Upper lobe of right lung (tissue), 1 donor: ENCODE data around the gene TIGD6. TPM values are rescaled to one million over a fixed set of nuclear protein-coding genes. Genes with fewer than 3 reads are reported as not detected.

Experiments
- ATAC-seq: fragments of 200-7000 bp; cut with Tn5 transposase; one replicate; pipeline ENCODE4 v1.9.1; 2020; ENCODE audit warnings: mild to moderate bottlenecking, moderate library complexity
- DNase-seq: peaks from one replicate; pipeline ENCODE4 v3.0.0-alpha.2; 2020
- H3K27ac ChIP-seq: fragments of 200-600 bp; one replicate; pipeline ENCODE4 v1.8.0; 2022
- H3K27me3 ChIP-seq: fragments of 200-600 bp; one replicate; pipeline ENCODE4 v1.8.0; 2022; ENCODE audit warnings: mild to moderate bottlenecking
- H3K36me3 ChIP-seq: fragments of 200-600 bp; one replicate; pipeline ENCODE4 v1.8.0; 2022
- H3K4me1 ChIP-seq: fragments of 200-600 bp; one replicate; pipeline ENCODE4 v1.8.0; 2022
- H3K4me3 ChIP-seq: fragments of 200-600 bp; one replicate; pipeline ENCODE4 v1.8.0; 2022; ENCODE audit warnings: mild to moderate bottlenecking
- H3K9me3 ChIP-seq: fragments of 200-600 bp; one replicate; pipeline ENCODE4 v1.8.0; 2022
- intact Hi-C: fragments of 100-400 bp; cut with DNase I; formaldehyde crosslinking; loops from one replicate; pipeline ENCODE4 v1.11.0; 2022
- total RNA-seq: library from RNA; stranded (reverse); fragmentation: NEBNext Ultra II Directional; extraction: Animal tissue kit (Norgen Biotek cat#: 25700); gene quantifications from one replicate; pipeline ENCODE4 v1.2.1, GENCODE V29; 2021
- TF ChIP-seq, protein P1 (sequence below): fragments of 200-600 bp; IDR thresholded peaks from one replicate; pipeline ENCODE4 v1.8.0; 2022; ENCODE audit warnings: antibody characterized with exemption
- donor health status: DM: no; HTN: yes; CAD: no; lungs with severe emphysema.

Gene TIGD6
- total RNA-seq, 1 donor from 2014 or later: 4.0 TPM

- TF ChIP-seq, protein P1, sequence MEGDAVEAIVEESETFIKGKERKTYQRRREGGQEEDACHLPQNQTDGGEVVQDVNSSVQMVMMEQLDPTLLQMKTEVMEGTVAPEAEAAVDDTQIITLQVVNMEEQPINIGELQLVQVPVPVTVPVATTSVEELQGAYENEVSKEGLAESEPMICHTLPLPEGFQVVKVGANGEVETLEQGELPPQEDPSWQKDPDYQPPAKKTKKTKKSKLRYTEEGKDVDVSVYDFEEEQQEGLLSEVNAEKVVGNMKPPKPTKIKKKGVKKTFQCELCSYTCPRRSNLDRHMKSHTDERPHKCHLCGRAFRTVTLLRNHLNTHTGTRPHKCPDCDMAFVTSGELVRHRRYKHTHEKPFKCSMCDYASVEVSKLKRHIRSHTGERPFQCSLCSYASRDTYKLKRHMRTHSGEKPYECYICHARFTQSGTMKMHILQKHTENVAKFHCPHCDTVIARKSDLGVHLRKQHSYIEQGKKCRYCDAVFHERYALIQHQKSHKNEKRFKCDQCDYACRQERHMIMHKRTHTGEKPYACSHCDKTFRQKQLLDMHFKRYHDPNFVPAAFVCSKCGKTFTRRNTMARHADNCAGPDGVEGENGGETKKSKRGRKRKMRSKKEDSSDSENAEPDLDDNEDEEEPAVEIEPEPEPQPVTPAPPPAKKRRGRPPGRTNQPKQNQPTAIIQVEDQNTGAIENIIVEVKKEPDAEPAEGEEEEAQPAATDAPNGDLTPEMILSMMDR: no peak
- no peak overlapping the region for H3K27ac ChIP-seq
- H3K27me3 ChIP-seq: no peaks in the 10 kb centered on the region
- H3K4me3 ChIP-seq: no peak overlapping the region
- intact Hi-C loops: no loop called here
- ATAC-seq (no peak), DNase-seq (no peak)
- no peaks in the 10 kb centered on the region for H3K4me1 ChIP-seq
- H3K9me3 ChIP-seq: no peaks in the 10 kb centered on the region
- peaks cover 30% of the 10 kb centered on the region for H3K36me3 ChIP-seq
Measured at GRCh38 chr5:149975409-149975808, 25.0 kb downstream of the TIGD6 start.

GRCh38 chr5:149969181-149969930, 31.1 kb downstream of the TIGD6 start:
- Histone ChIP-seq H3K27ac (no peak overlapping the region), H3K27me3 (no peaks in the 10 kb centered on the region), H3K9me3 (no peaks in the 10 kb centered on the region), H3K36me3 (no peaks in the 10 kb centered on the region), H3K4me3 (no peak overlapping the region), H3K4me1 (no peaks in the 10 kb centered on the region)
- TF ChIP-seq, protein P1: no peak
- ATAC-seq: no peak
- DNase-seq: no peak
- intact Hi-C loops: loop anchor here (10.0 kb wide), 1 partner anchor 335 kb away; no protein-coding TSS in a partner anchor

GRCh38 chr5:149966946-149967345, 33.5 kb downstream of the TIGD6 start:
- intact Hi-C loops: loop anchor here (10.0 kb wide), 1 partner anchor 332 kb away; no protein-coding TSS in a partner anchor
- Histone ChIP-seq H3K27ac (no peak overlapping the region), H3K36me3 (no peaks in the 10 kb centered on the region), H3K9me3 (no peaks in the 10 kb centered on the region), H3K27me3 (no peaks in the 10 kb centered on the region), H3K4me3 (no peak overlapping the region), H3K4me1 (no peaks in the 10 kb centered on the region)
- DNase-seq (no peak), ATAC-seq (no peak)
- TF ChIP-seq, protein P1: no peak

GRCh38 chr5:149963729-149964128, 36.7 kb downstream of the TIGD6 start:
- Histone ChIP-seq H3K4me3 (no peak overlapping the region), H3K27ac (no peak overlapping the region), H3K9me3 (no peaks in the 10 kb centered on the region), H3K36me3 (no peaks in the 10 kb centered on the region), H3K27me3 (no peaks in the 10 kb centered on the region), H3K4me1 (peaks cover 10% of the 10 kb centered on the region)
- DNase-seq (no peak), ATAC-seq (no peak)
- TF ChIP-seq, protein P1: no peak
- intact Hi-C loops: loop anchor here (10.0 kb wide), 1 partner anchor 329 kb away; no protein-coding TSS in a partner anchor

GRCh38 chr5:149962601-149963300, 37.7 kb downstream of the TIGD6 start:
- intact Hi-C loops: loop anchor here (10.0 kb wide), 1 partner anchor 328 kb away; no protein-coding TSS in a partner anchor
- TF ChIP-seq, protein P1: no peak
- no peaks in the 10 kb centered on the region for H3K36me3 ChIP-seq
- DNase-seq: no peak
- H3K4me3 ChIP-seq: no peak overlapping the region
- H3K27me3 ChIP-seq: no peaks in the 10 kb centered on the region
- no peak overlapping the region for H3K27ac ChIP-seq
- no peaks in the 10 kb centered on the region for H3K9me3 ChIP-seq
- no peak for ATAC-seq
- peaks cover 10% of the 10 kb centered on the region for H3K4me1 ChIP-seq
